OCI-LY1 (cell line): ENCODE results near the gene CTNNBL1.

Experiments
- H2AFZ ChIP-seq: fragments of 200-600 bp; sonication (generic), shearing (Covaris generic); 2 replicates; pipeline ENCODE4 v1.6.0; 2014; ENCODE audit warnings: antibody characterized with exemption, mild to moderate bottlenecking, low read length
- H3F3A ChIP-seq: fragments of 200-600 bp; sonication (generic), shearing (Covaris generic); 2 replicates; pipeline ENCODE4 v1.6.0; 2014; ENCODE audit warnings: mild to moderate bottlenecking, antibody characterized with exemption, low read length, moderate library complexity; ENCODE audit not compliant: insufficient read depth
- H3K27ac ChIP-seq: fragments of 200-600 bp; sonication (generic); 2 replicates; pipeline ENCODE4 v1.5.1; 2014; ENCODE audit warnings: low read length, mixed run types, mild to moderate bottlenecking, low read depth; ENCODE audit not compliant: poor library complexity, severe bottlenecking
- H3K27me3 ChIP-seq: fragments of 200-600 bp; sonication (generic); 2 replicates; pipeline ENCODE4 v1.6.0; 2014; ENCODE audit warnings: antibody characterized with exemption, mild to moderate bottlenecking, low read length, moderate library complexity; ENCODE audit not compliant: insufficient read depth
- H3K36me3 ChIP-seq: fragments of 200-600 bp; sonication (generic); 2 replicates; pipeline ENCODE4 v1.6.1; 2014; ENCODE audit warnings: mild to moderate bottlenecking, antibody characterized with exemption, low read length, moderate library complexity, mixed read lengths; ENCODE audit not compliant: insufficient read depth
- H3K4me1 ChIP-seq: fragments of 200-600 bp; sonication (generic); 2 replicates; pipeline ENCODE4 v1.5.1; 2014; ENCODE audit warnings: mild to moderate bottlenecking, low read length, moderate library complexity; ENCODE audit not compliant: insufficient read depth, severe bottlenecking
- H3K4me2 ChIP-seq: fragments of 200-600 bp; sonication (generic), shearing (Covaris generic); 2 replicates; pipeline ENCODE4 v1.6.1; 2014; ENCODE audit warnings: low read length
- H3K4me3 ChIP-seq: fragments of 200-600 bp; sonication (generic); 2 replicates; pipeline ENCODE4 v1.5.1; 2014; ENCODE audit warnings: low read length, low read depth, mild to moderate bottlenecking, mixed read lengths; ENCODE audit not compliant: poor library complexity, severe bottlenecking
- H3K79me2 ChIP-seq: fragments of 200-600 bp; shearing (Covaris generic); 2 replicates; pipeline ENCODE4 v1.6.1; 2016; ENCODE audit warnings: mixed run types, low read length, mixed read lengths; ENCODE audit not compliant: insufficient read depth
- H3K9ac ChIP-seq: fragments of 200-600 bp; sonication (generic), shearing (Covaris generic); 2 replicates; pipeline ENCODE4 v1.6.1; 2014; ENCODE audit warnings: mild to moderate bottlenecking, low read length, mixed read lengths
- H3K9me2 ChIP-seq: fragments of 200-600 bp; sonication (generic), shearing (Covaris generic); 2 replicates; pipeline ENCODE4 v1.6.1; 2014; ENCODE audit warnings: low read depth, mild to moderate bottlenecking, low read length, mixed read lengths
- H3K9me3 ChIP-seq: fragments of 200-600 bp; shearing (Covaris generic); 2 replicates; pipeline ENCODE4 v1.6.1; 2014; ENCODE audit warnings: low read length, mixed read lengths
- H4K20me1 ChIP-seq: fragments of 200-600 bp; sonication (generic), shearing (Covaris generic); 2 replicates; pipeline ENCODE4 v1.6.0; 2016; ENCODE audit warnings: mild to moderate bottlenecking, low read length; ENCODE audit not compliant: insufficient read depth
- EZH2 ChIP-seq: fragments of 200-600 bp; sonication (generic), shearing (Covaris generic); IDR thresholded peaks from 2 replicates; pipeline ENCODE4 v1.8.0; 2017; ENCODE audit warnings: borderline replicate concordance, mixed run types, mild to moderate bottlenecking, antibody characterized with exemption, low read length, moderate library complexity, mixed read lengths
- TF ChIP-seq, protein P1 (sequence below): fragments of 200-600 bp; sonication (generic), shearing (Covaris generic); IDR thresholded peaks from 2 replicates; pipeline ENCODE4 v1.5.1; 2017; ENCODE audit warnings: mild to moderate bottlenecking, antibody characterized with exemption, low read length, moderate library complexity, mixed read lengths

Gene CTNNBL1

GRCh38 chr20:37914367-37914671, 220.5 kb downstream of the CTNNBL1 start:
- H3K27ac ChIP-seq, result no peak overlapping the region
- no peaks in the 10 kb centered on the region for H3F3A ChIP-seq
- H4K20me1 ChIP-seq, result no peaks in the 10 kb centered on the region
- H3K4me2 ChIP-seq, result peak overlapping the region; percentile 51
- peak overlapping the region; percentile 1; the same call in 1 of the 2 replicates for H3K9ac ChIP-seq
- no peaks in the 10 kb centered on the region for H3K79me2 ChIP-seq
- no peaks in the 10 kb centered on the region for H3K36me3 ChIP-seq
- no peak for TF ChIP-seq EZH2
- TF ChIP-seq, protein P1, sequence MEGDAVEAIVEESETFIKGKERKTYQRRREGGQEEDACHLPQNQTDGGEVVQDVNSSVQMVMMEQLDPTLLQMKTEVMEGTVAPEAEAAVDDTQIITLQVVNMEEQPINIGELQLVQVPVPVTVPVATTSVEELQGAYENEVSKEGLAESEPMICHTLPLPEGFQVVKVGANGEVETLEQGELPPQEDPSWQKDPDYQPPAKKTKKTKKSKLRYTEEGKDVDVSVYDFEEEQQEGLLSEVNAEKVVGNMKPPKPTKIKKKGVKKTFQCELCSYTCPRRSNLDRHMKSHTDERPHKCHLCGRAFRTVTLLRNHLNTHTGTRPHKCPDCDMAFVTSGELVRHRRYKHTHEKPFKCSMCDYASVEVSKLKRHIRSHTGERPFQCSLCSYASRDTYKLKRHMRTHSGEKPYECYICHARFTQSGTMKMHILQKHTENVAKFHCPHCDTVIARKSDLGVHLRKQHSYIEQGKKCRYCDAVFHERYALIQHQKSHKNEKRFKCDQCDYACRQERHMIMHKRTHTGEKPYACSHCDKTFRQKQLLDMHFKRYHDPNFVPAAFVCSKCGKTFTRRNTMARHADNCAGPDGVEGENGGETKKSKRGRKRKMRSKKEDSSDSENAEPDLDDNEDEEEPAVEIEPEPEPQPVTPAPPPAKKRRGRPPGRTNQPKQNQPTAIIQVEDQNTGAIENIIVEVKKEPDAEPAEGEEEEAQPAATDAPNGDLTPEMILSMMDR, result no peak
- H3K27me3 ChIP-seq, result no peaks in the 10 kb centered on the region
- no peaks in the 10 kb centered on the region for H3K9me3 ChIP-seq
- H3K4me3 ChIP-seq, result peak overlapping the region; percentile 19
- H2AFZ ChIP-seq, result peak overlapping the region; percentile 49; the same call in 1 of the 2 replicates
- H3K4me1 ChIP-seq, result peaks cover 12% of the 10 kb centered on the region
- no peaks in the 10 kb centered on the region for H3K9me2 ChIP-seq

- H2AFZ ChIP-seq, result peak overlapping the region; percentile 49; the same call in 1 of the 2 replicates
- H3K9me3 ChIP-seq, result no peaks in the 10 kb centered on the region
- no peaks in the 10 kb centered on the region for H3K9me2 ChIP-seq
- peak overlapping the region; percentile 19 for H3K4me3 ChIP-seq
- H3K36me3 ChIP-seq, result no peaks in the 10 kb centered on the region
- TF ChIP-seq, protein P1, result no peak
- no peak for TF ChIP-seq EZH2
- peak overlapping the region; percentile 51 for H3K4me2 ChIP-seq
- H3K4me1 ChIP-seq, result peaks cover 12% of the 10 kb centered on the region
- no peaks in the 10 kb centered on the region for H3K79me2 ChIP-seq
- no peaks in the 10 kb centered on the region for H3F3A ChIP-seq
- peak overlapping the region; percentile 1; the same call in 1 of the 2 replicates for H3K9ac ChIP-seq
- no peaks in the 10 kb centered on the region for H3K27me3 ChIP-seq
- no peaks in the 10 kb centered on the region for H4K20me1 ChIP-seq
- H3K27ac ChIP-seq, result no peak overlapping the region
Observed at GRCh38 chr20:37914672-37915433, 221.0 kb downstream of the CTNNBL1 start.

DNA sequence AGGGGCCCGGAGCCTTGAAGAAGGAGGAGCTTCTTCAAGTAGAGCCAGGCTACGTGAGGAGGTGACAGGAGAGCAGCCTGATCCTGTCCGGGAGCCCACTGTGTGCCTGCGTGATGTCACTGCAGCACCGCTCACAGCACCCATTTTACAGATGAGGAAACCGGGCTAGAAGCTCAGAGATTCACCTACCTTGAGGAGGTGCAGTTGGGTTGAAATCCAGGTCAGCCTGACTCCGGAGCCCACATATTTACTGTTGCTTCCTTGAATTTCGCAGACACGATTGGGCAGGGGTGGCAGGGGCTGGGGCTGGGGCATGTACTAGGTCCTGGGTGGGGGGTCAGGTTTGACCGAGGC, 221.6 kb downstream of the CTNNBL1 start:
- TF ChIP-seq, protein P1, result no peak
- TF ChIP-seq EZH2, result no peak
- Histone ChIP-seq H3K4me1 (peaks cover 12% of the 10 kb centered on the region), H3K79me2 (no peaks in the 10 kb centered on the region), H3K27me3 (no peaks in the 10 kb centered on the region), H3K9me3 (no peaks in the 10 kb centered on the region), H3K36me3 (no peaks in the 10 kb centered on the region), H3K9me2 (no peaks in the 10 kb centered on the region), H3K4me3 (no peak overlapping the region), H3K4me2 (peak overlapping the region; percentile 51; the same call in 1 of the 2 replicates), H2AFZ (no peak overlapping the region), H3F3A (no peaks in the 10 kb centered on the region), H3K9ac (no peak overlapping the region; the same call in 1 of the 2 replicates), H3K27ac (no peak overlapping the region), H4K20me1 (no peaks in the 10 kb centered on the region)
